Measurements from ENCODE around the gene RAP1GAP.

- TF ChIP-seq CTCF (IDR thresholded peaks at IDR 0.05) (no peak), POLR2A (IDR thresholded peaks at IDR 0.05) (no peak), POLR2AphosphoS5 (IDR thresholded peaks at IDR 0.05; ENCODE audit: insufficient read depth in 1 of 2, low read depth in 1 of 2) (no peak)
Measured at GRCh38 chr1:21633992-21634805, 35.0 kb downstream of the RAP1GAP start.

Measured in vagina (tissue), 2 donors.